ENCODE measurements around the gene ADH1A.

DNA sequence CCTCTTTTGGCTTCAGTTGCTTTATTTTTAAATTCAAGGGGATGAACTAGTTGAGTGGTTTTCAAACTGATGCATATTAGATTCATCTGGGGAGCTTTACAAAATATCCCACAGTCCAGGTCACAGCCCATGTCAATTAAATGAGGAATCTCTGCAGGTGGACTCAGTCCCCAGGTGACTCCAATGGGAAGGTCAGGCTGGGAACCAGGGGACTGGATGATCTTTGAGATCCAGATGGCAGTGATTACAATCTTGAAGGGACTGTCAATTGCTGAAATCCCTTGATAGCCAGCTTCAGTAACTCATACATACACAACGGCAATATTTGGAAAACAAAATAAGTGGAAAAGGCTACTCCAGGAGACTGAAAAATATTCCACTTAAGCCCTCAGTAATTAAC lies 23.4 kb upstream of the ADH1A start:
- no peak for TF ChIP-seq BORCS8-MEF2B (CRISPR knock-in tag; IDR thresholded peaks at IDR 0.05)
- no peak for TF ChIP-seq RAD21 (CRISPR knock-in tag; IDR thresholded peaks at IDR 0.05)
- TF ChIP-seq SP1 (IDR thresholded peaks at IDR 0.05), result no peak
- TF ChIP-seq SP1 (CRISPR knock-in tag; IDR thresholded peaks at IDR 0.05), result no peak
- TF ChIP-seq ZNF143 (CRISPR knock-in tag; IDR thresholded peaks at IDR 0.05), result no peak

Measured in HepG2 (cell line).